ENCODE data around the gene PRSS56. TPM values are rescaled to one million over a fixed set of nuclear protein-coding genes. Genes with fewer than 3 reads are reported as not detected.

PRSS56 gene
- total and polyA plus RNA-seq, 2 of the 13 experiments (the other 11 are each of a cell fraction or from before 2014, with no cell fraction given): not detected

DNA sequence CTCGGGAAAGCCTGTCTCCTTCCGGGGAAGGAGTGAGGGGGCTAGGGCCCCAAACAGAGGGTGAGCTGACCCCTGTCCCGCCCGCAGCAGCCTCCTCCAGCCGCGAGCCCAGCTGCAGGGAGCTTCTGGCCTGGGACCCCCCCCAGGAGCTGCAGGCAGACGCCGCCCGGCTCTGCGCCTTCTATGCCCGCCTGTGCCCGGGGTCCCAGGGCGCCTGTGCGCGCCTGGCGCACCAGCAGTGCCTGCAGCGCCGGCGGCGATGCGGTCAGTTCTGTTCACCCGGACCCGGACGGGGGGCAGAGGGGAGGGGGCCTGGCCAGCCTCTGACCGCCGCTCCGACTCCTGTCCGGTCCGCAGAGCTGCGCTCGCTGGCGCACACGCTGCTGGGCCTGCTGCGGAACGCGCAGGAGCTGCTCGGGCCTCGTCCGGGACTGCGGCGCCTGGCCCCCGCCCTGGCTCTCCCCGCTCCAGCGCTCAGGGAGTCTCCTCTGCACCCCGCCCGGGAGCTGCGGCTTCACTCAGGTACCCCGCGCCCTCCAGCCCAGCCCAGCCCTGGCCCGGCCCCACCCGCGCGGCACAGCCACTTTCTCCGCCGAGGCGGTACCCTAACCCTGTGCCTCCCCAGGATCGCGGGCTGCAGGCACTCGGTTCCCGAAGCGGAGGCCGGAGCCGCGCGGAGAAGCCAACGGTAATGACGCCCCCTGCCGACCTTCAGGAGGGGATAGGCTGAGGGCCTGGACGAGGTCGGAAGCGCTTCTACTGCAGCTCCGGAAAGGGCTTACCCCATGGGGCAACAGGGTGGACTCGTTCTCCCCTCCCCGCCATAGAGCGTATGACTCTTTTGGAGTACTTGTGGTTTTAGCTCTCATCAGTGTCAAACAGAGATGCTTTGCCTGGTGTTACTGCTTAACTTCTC, 3.8 kb downstream of the PRSS56 start (continued):
- TF ChIP-seq, protein P1, sequence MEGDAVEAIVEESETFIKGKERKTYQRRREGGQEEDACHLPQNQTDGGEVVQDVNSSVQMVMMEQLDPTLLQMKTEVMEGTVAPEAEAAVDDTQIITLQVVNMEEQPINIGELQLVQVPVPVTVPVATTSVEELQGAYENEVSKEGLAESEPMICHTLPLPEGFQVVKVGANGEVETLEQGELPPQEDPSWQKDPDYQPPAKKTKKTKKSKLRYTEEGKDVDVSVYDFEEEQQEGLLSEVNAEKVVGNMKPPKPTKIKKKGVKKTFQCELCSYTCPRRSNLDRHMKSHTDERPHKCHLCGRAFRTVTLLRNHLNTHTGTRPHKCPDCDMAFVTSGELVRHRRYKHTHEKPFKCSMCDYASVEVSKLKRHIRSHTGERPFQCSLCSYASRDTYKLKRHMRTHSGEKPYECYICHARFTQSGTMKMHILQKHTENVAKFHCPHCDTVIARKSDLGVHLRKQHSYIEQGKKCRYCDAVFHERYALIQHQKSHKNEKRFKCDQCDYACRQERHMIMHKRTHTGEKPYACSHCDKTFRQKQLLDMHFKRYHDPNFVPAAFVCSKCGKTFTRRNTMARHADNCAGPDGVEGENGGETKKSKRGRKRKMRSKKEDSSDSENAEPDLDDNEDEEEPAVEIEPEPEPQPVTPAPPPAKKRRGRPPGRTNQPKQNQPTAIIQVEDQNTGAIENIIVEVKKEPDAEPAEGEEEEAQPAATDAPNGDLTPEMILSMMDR (CRISPR knock-in tag; IDR thresholded peaks at IDR 0.05): peak; percentile 84
- TF ChIP-seq SMAD9 (CRISPR knock-in tag; IDR thresholded peaks at IDR 0.05) (no peak), FOXC1 (CRISPR knock-in tag; IDR thresholded peaks at IDR 0.05; ENCODE audit: borderline replicate concordance) (0 out of 2 replicates have a peak, but pooled peaks have one; percentile 24), AKAP8 (CRISPR knock-in tag; IDR thresholded peaks at IDR 0.05) (0 out of 2 replicates have a peak, but pooled peaks have one; percentile 30), MYC (CRISPR knock-in tag; IDR thresholded peaks at IDR 0.05; ENCODE audit: borderline replicate concordance) (peak; percentile 23; the same call in 1 of the 2 replicates), SIX1 (CRISPR knock-in tag; IDR thresholded peaks at IDR 0.05; ENCODE audit: borderline replicate concordance) (no peak), NONO (IDR thresholded peaks at IDR 0.05) (no peak), NONO (CRISPR knock-in tag; conservative IDR thresholded peaks at IDR 0.05) (0 out of 2 replicates have a peak, but pooled peaks have one; percentile 36), CBX5 (CRISPR knock-in tag; IDR thresholded peaks at IDR 0.05; ENCODE audit: borderline replicate concordance) (peak; percentile 31; the same call in 1 of the 2 replicates), TBX2 (CRISPR knock-in tag; IDR thresholded peaks at IDR 0.05; ENCODE audit: borderline replicate concordance) (0 out of 2 replicates have a peak, but pooled peaks have one; percentile 19), ZFP36L1 (CRISPR knock-in tag; IDR thresholded peaks at IDR 0.05) (0 out of 2 replicates have a peak, but pooled peaks have one; percentile 26), SAFB2 (CRISPR knock-in tag; IDR thresholded peaks at IDR 0.05; ENCODE audit: borderline replicate concordance, low read depth) (0 out of 2 replicates have a peak, but pooled peaks have one; percentile 60), CENPT (CRISPR knock-in tag; IDR thresholded peaks at IDR 0.05; ENCODE audit: low read depth) (no peak), SMAD1 (CRISPR knock-in tag; IDR thresholded peaks at IDR 0.05; ENCODE audit: borderline replicate concordance, low read depth) (0 out of 2 replicates have a peak, but pooled peaks have one; percentile 16), KDM5B (CRISPR knock-in tag; IDR thresholded peaks at IDR 0.05; ENCODE audit: borderline replicate concordance) (peak; percentile 19; the same call in 1 of the 2 replicates), ZNF547 (CRISPR knock-in tag; IDR thresholded peaks at IDR 0.05) (0 out of 2 replicates have a peak, but pooled peaks have one; percentile 18), SALL1 (CRISPR knock-in tag; IDR thresholded peaks at IDR 0.05) (peak; percentile 41; the same call in 1 of the 2 replicates), GABPB1 (CRISPR knock-in tag; IDR thresholded peaks at IDR 0.05) (peak; percentile 57)
- TF ChIP-seq, protein P2, sequence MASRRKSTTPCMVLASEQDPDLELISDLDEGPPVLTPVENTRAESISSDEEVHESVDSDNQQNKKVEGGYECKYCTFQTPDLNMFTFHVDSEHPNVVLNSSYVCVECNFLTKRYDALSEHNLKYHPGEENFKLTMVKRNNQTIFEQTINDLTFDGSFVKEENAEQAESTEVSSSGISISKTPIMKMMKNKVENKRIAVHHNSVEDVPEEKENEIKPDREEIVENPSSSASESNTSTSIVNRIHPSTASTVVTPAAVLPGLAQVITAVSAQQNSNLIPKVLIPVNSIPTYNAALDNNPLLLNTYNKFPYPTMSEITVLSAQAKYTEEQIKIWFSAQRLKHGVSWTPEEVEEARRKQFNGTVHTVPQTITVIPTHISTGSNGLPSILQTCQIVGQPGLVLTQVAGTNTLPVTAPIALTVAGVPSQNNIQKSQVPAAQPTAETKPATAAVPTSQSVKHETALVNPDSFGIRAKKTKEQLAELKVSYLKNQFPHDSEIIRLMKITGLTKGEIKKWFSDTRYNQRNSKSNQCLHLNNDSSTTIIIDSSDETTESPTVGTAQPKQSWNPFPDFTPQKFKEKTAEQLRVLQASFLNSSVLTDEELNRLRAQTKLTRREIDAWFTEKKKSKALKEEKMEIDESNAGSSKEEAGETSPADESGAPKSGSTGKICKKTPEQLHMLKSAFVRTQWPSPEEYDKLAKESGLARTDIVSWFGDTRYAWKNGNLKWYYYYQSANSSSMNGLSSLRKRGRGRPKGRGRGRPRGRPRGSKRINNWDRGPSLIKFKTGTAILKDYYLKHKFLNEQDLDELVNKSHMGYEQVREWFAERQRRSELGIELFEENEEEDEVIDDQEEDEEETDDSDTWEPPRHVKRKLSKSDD (CRISPR knock-in tag; IDR thresholded peaks at IDR 0.05; ENCODE audit: low read depth): 0 out of 2 replicates have a peak, but pooled peaks have one; percentile 29
- TF ChIP-seq, protein P3, sequence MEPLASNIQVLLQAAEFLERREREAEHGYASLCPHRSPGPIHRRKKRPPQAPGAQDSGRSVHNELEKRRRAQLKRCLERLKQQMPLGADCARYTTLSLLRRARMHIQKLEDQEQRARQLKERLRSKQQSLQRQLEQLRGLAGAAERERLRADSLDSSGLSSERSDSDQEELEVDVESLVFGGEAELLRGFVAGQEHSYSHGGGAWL (CRISPR knock-in tag; IDR thresholded peaks at IDR 0.05): 0 out of 2 replicates have a peak, but pooled peaks have one; percentile 63
- TF ChIP-seq, protein P4, sequence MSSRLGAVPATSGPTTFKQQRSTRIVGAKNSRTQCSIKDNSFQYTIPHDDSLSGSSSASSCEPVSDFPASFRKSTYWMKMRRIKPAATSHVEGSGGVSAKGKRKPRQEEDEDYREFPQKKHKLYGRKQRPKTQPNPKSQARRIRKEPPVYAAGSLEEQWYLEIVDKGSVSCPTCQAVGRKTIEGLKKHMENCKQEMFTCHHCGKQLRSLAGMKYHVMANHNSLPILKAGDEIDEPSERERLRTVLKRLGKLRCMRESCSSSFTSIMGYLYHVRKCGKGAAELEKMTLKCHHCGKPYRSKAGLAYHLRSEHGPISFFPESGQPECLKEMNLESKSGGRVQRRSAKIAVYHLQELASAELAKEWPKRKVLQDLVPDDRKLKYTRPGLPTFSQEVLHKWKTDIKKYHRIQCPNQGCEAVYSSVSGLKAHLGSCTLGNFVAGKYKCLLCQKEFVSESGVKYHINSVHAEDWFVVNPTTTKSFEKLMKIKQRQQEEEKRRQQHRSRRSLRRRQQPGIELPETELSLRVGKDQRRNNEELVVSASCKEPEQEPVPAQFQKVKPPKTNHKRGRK (CRISPR knock-in tag; IDR thresholded peaks at IDR 0.05): peak; percentile 25; the same call in 1 of the 2 replicates

Data from HepG2 (cell line).